ENCODE measurements around the gene HSD11B1L. TPM values are rescaled to one million over a fixed set of nuclear protein-coding genes. Genes with fewer than 3 reads are reported as not detected.

The HSD11B1L gene, protein sequence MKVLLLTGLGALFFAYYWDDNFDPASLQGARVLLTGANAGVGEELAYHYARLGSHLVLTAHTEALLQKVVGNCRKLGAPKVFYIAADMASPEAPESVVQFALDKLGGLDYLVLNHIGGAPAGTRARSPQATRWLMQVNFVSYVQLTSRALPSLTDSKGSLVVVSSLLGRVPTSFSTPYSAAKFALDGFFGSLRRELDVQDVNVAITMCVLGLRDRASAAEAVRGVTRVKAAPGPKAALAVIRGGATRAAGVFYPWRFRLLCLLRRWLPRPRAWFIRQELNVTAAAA
- 5.0 and 16.0 TPM in 2 replicates for total RNA-seq

DNA sequence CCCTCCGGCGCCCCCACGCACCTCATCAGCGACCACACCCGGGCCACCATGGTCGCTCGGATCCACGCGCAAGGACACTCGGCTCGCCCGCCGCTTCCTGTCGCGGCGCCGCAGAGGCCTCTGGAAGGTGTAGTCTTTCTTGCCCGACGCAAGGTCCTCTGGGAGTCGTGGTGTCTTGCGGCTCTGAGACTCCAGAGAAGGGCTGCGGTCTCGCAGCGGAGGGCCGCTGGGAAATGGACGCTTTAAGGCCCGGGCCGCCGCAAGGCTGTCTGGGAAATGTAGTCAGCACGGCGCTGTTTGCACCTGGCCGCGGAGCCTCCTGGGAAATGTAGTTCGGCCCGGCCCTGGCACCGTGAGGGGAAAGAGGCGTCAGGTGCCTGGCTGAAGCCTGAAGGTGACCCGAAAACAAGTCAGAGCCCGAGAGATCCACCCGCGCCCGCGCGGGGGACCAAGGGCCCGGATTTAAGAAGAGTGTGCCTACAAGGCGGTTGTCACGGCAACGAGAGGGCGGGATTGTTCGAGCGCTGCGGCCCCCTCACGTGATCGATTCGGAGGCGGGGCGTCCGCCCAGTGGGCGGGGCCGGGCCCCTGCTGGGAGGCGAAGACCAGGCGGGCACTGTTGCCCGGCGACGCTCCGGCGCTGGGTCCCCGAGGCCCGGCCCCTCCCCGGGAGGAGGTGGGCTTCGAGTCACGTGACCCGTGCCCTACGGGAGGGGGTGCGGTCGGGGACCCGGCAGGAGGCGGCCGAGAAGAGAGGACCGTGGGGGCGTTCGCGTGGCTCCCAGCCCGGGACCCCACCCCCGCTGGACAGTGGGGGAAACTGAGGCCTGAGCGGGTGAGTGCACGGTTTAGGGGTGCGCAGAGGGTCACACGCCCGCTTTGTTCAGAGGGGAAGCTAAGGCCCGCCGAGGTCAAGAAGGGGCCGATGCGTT lies at the start of gene HSD11B1L, which contains the start of gene MICOS13:
TSS of gene HSD11B1L (plus strand) at position 591 of the 932 bp plus-strand sequence. CDS start 3,806 bp downstream, outside the sequence.
TSS of gene MICOS13 (minus strand) at position 80 of the 932 bp plus-strand sequence. CDS start at position 50, 30 bp downstream.

DNA sequence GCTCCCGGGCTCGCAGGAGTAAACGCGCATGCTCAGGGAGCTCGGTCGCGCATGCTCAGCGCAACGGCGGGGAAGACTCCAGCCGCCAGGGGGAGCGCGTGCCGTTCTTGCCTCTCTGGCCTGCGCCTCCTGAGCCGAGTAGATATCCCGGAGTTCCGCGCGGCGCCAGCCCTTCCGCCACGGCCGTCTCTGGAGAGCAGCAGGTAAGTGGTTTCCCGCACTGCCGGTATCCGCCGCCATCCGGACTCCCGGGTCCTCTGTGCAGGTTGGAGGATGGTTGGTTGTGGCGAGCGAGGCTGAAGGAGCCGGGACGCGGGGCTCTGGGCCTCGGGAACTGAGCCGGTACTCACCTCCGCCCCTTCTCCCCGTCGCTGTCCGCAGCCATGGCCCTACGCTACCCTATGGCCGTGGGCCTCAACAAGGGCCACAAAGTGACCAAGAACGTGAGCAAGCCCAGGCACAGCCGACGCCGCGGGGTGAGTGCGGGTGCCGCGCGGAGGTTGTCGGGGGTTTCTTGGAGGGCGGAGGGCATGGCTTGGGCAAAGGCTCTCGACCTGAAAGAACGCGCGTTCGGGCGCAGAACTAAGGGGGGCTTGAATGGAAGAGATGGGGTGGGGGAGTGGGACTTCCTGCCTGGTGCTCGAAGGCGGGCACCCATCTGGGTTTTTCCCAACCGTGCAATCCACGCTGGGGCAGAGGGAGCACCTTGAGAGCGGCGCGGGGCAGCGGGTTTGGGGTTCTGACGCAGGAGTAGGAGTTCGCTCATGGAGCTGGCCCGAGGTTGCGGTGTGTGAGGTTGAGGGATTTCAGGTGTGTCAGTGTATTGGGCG lies 9.5 kb downstream of the HSD11B1L start, which contains the start of gene RPL36:
TSS of gene RPL36 (plus strand) at position 171 of the 830 bp plus-strand sequence. CDS start at position 384, 213 bp downstream.

DNA sequence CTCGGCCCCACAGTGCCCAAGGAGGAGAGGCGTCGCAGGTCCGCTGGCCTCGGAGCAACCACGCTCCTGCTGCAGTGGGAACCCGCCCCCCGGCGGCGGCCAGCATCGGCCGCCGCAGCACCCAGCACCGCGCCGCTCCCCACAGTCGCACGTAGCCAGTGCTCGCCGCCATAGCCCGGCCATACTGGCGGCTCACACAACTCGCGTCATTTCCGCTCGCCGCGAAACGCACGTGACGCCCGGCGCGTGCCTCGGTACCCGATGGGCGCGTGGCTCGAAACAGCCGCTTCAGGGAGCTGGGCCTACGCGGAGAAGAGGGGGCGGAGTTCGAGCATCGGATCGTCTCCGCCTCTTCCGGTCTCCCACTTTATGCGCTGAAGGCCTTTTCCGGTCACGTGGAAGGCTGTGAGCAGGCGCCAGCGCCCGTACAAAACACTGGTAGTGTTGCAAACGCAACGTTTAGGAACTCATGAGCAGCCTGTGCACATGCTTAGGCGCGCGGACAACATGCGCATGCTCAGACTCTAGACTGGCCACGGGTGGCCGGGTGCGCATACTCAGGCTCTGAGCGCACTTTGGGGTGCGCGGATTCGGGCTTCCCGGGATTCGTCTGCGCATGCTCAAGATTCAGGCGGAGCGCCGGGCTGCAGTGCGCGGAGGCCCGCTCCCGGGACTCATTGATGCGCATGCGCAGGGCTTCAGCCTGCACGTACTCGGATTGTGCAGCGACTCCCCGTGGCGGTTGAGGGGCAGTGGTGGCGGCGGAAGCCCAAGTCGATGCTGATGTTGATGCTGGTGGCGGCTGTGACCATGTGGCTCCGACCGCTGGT lies 39.3 kb downstream of the HSD11B1L start, which contains the start of the genes CATSPERD and LONP1:
TSS of gene CATSPERD (plus strand) at position 677 of the 830 bp plus-strand sequence. CDS start at position 778, 101 bp downstream.
TSS of gene LONP1 (minus strand) at position 186 of the 830 bp plus-strand sequence. CDS start at position 172, 14 bp downstream.

Other genes with a start within 250 kb of the HSD11B1L start
- not detected in 2 replicates for gene ZNRF4, start 225.6 kb upstream of the HSD11B1L start, total RNA-seq
- 1.1 and 4.1 TPM in 2 replicates for gene TINCR, start 113.1 kb upstream of the HSD11B1L start, total RNA-seq
- 7.7 and 11.3 TPM in 2 replicates for gene SAFB2, start 58.3 kb upstream of the HSD11B1L start, total RNA-seq
- gene SAFB, start 57.9 kb upstream of the HSD11B1L start, total RNA-seq: 18.0 and 39.8 TPM in 2 replicates
- 52.2 and 59.2 TPM in 2 replicates for gene MICOS13, start 511 bp upstream of the HSD11B1L start, total RNA-seq
- gene RPL36, start 9.3 kb downstream of the HSD11B1L start, total RNA-seq: 1,765 and 1,895 TPM in 2 replicates
- gene LONP1, start 39.1 kb downstream of the HSD11B1L start, total RNA-seq: 100 and 119 TPM in 2 replicates
- gene CATSPERD, start 39.6 kb downstream of the HSD11B1L start, total RNA-seq: not detected in 2 replicates
- gene PRR22, start 103.7 kb downstream of the HSD11B1L start, total RNA-seq: 0.16 and 2.1 TPM in 2 replicates
- 25.5 and 37.9 TPM in 2 replicates for gene DUS3L, start 110.1 kb downstream of the HSD11B1L start, total RNA-seq
- not detected in 2 replicates for gene NRTN, start 124.0 kb downstream of the HSD11B1L start, total RNA-seq
- gene FUT6, start 158.7 kb downstream of the HSD11B1L start, total RNA-seq: not detected in 2 replicates
- 0.31 TPM in 1 of 2 replicates, not detected in the other for gene FUT3, start 170.4 kb downstream of the HSD11B1L start, total RNA-seq
- gene FUT5, start 189.5 kb downstream of the HSD11B1L start, total RNA-seq: not detected in 2 replicates
- gene NDUFA11, start 222.8 kb downstream of the HSD11B1L start, total RNA-seq: 274 and 382 TPM in 2 replicates
- 2.5 and 5.4 TPM in 2 replicates for gene VMAC, start 223.8 kb downstream of the HSD11B1L start, total RNA-seq
- gene CAPS, start 233.2 kb downstream of the HSD11B1L start, total RNA-seq: 0.84 and 1.6 TPM in 2 replicates

Data from hair follicular keratinocyte (primary cell).